ENCODE measurements around the gene TOM1L1.

DNA sequence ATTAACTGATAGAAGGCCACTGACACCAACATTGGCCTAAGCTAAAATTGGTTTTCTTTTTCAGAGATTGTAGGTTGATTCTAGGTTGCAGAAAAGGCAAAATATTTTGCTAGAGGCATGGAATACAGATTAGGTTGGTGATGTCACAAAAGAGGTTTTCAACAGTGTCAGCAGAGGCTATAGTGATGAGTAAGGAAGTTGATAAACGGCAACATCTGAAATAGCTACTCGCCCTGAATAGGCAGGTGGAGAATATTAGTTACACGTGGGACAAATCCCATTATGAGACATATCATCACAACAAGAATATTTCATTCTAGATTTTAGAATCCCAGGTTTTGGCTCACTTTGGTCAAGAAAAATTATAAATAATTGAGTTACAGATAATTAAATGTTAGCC lies 1.5 kb upstream of the TOM1L1 start:
- TF ChIP-seq CTCF (IDR thresholded peaks at IDR 0.05; ENCODE audit: insufficient read depth, low read length, poor library complexity, severe bottlenecking) (no peak), EZH2phosphoT487 (conservative IDR thresholded peaks at IDR 0.05; ENCODE audit: low read length) (no peak)
